Measurements from ENCODE around the gene KIF2A. TPM values are rescaled to one million over a fixed set of nuclear protein-coding genes. Genes with fewer than 3 reads are reported as not detected.

The KIF2A gene
- total RNA-seq, 1 donor from 2014 or later = 91.7 TPM

DNA sequence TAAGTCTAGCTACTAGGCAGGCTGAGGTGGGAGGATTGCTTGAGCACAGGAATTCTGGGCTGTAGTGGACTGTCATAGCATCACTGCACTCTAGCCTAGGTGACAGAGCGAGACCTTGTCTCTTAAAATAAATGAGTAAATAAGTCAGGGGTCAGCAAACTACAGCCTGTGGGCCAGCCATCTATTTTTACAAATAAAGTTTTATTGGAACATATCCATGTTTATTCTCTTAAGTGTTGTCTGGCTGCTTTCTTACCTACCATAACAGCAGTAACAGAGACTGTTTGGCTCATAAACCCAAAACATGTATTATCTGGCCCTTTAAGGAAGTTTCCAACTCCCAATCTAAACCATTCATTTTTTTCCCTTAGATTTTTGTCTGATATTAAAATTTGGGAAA lies 68.1 kb downstream of the KIF2A start:
- Mint-ChIP-seq H3K9me3 (ENCODE audit: unreplicated experiment) (peaks cover 2% of the 10 kb centered on the region), H3K4me3 (ENCODE audit: unreplicated experiment) (no peak overlapping the region)

DNA sequence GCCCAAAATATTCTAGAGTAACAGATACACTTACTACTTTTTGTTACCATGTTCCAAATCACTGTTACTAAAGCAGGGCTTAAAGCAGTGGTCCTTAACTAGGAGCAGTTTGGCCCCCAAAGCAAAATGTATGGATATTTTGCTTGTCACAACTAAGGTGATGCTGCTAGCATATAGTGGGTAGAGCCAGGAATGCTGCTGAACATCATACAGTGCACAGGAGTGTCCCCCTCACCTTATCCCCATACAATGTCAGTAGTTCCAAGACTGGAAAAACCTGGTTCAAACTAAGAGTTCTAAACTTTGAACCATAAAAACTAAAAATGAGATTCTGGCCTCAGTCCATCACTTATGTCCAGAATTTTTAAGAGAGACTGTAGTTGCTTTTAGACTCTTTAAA lies 69.6 kb downstream of the KIF2A start:
- Mint-ChIP-seq H3K4me3 (ENCODE audit: unreplicated experiment) (no peak overlapping the region), H3K27ac (ENCODE audit: unreplicated experiment) (no peak overlapping the region), H3K4me1 (ENCODE audit: low read depth, unreplicated experiment) (no peaks in the 10 kb centered on the region), H3K36me3 (ENCODE audit: unreplicated experiment) (no peaks in the 10 kb centered on the region), H3K9me3 (ENCODE audit: unreplicated experiment) (peaks cover 2% of the 10 kb centered on the region), H3K27me3 (ENCODE audit: unreplicated experiment) (no peaks in the 10 kb centered on the region)
- no peak for DNase-seq
- TF ChIP-seq, protein P1, sequence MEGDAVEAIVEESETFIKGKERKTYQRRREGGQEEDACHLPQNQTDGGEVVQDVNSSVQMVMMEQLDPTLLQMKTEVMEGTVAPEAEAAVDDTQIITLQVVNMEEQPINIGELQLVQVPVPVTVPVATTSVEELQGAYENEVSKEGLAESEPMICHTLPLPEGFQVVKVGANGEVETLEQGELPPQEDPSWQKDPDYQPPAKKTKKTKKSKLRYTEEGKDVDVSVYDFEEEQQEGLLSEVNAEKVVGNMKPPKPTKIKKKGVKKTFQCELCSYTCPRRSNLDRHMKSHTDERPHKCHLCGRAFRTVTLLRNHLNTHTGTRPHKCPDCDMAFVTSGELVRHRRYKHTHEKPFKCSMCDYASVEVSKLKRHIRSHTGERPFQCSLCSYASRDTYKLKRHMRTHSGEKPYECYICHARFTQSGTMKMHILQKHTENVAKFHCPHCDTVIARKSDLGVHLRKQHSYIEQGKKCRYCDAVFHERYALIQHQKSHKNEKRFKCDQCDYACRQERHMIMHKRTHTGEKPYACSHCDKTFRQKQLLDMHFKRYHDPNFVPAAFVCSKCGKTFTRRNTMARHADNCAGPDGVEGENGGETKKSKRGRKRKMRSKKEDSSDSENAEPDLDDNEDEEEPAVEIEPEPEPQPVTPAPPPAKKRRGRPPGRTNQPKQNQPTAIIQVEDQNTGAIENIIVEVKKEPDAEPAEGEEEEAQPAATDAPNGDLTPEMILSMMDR (IDR thresholded peaks at IDR 0.05; ENCODE audit: partially characterized antibody, unreplicated experiment) = no peak

More for the DNA sequence above, 68.1 kb downstream of the KIF2A start:
- no peaks in the 10 kb centered on the region for H3K36me3 Mint-ChIP-seq (ENCODE audit: unreplicated experiment)
- H3K4me1 Mint-ChIP-seq (ENCODE audit: low read depth, unreplicated experiment) = no peaks in the 10 kb centered on the region
- TF ChIP-seq, protein P1 (IDR thresholded peaks at IDR 0.05; ENCODE audit: partially characterized antibody, unreplicated experiment) = no peak
- H3K27me3 Mint-ChIP-seq (ENCODE audit: unreplicated experiment) = no peaks in the 10 kb centered on the region
- no peak overlapping the region for H3K27ac Mint-ChIP-seq (ENCODE audit: unreplicated experiment)
- DNase-seq = no peak

DNA sequence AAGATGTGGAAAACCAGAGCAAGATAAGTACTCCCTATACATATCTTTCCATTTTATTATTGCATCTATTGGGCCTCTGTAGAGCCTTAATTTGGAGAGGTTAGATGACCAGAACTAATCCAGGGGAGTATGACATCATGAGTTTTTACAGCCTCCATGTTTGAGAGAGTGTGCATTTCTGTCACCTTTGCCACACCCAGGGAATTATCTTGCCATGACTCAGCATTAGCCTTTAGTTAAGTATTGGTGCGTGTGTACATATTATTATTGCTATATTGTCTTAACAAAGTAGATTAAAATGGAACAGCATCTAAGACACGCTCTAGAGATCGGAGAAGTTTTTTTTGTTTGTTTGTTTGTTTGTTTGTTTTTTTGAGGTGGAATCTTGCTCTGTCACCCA lies 70.1 kb downstream of the KIF2A start:
- no peaks in the 10 kb centered on the region for H3K4me1 Mint-ChIP-seq (ENCODE audit: low read depth, unreplicated experiment)

DNA sequence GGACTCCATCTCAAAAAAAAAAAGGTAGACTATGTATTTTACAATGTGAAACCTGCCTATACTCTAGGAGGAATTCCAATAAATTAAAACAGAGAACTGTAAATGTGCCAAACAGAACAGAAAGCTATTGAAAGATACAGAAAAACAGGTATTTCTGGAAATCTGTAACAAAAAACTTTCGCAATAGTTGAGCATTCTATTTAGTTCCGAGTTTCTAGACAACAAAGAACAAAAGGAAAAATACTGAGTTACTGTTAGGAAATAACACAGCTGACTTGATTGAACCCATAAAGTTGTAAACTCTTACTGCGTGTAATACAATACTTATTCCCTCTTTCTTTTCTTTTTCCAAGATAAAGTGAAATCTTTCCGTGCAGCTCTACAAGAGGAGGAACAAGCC lies 79.1 kb downstream of the KIF2A start:
- H3K27me3 Mint-ChIP-seq (ENCODE audit: unreplicated experiment) = peaks cover 1% of the 10 kb centered on the region
- H3K4me1 Mint-ChIP-seq (ENCODE audit: low read depth, unreplicated experiment) = no peaks in the 10 kb centered on the region
- H3K36me3 Mint-ChIP-seq (ENCODE audit: unreplicated experiment) = no peaks in the 10 kb centered on the region
- H3K4me3 Mint-ChIP-seq (ENCODE audit: unreplicated experiment) = no peak overlapping the region
- H3K9me3 Mint-ChIP-seq (ENCODE audit: unreplicated experiment) = no peaks in the 10 kb centered on the region
- DNase-seq = no peak
- TF ChIP-seq, protein P1 (IDR thresholded peaks at IDR 0.05; ENCODE audit: partially characterized antibody, unreplicated experiment) = no peak
- H3K27ac Mint-ChIP-seq (ENCODE audit: unreplicated experiment) = no peak overlapping the region

More for the DNA sequence above, 70.1 kb downstream of the KIF2A start:
- DNase-seq = no peak
- Mint-ChIP-seq H3K27ac (ENCODE audit: unreplicated experiment) (no peak overlapping the region), H3K36me3 (ENCODE audit: unreplicated experiment) (no peaks in the 10 kb centered on the region), H3K9me3 (ENCODE audit: unreplicated experiment) (peaks cover 2% of the 10 kb centered on the region), H3K4me3 (ENCODE audit: unreplicated experiment) (no peak overlapping the region), H3K27me3 (ENCODE audit: unreplicated experiment) (no peaks in the 10 kb centered on the region)
- TF ChIP-seq, protein P1 (IDR thresholded peaks at IDR 0.05; ENCODE audit: partially characterized antibody, unreplicated experiment) = no peak

DNA sequence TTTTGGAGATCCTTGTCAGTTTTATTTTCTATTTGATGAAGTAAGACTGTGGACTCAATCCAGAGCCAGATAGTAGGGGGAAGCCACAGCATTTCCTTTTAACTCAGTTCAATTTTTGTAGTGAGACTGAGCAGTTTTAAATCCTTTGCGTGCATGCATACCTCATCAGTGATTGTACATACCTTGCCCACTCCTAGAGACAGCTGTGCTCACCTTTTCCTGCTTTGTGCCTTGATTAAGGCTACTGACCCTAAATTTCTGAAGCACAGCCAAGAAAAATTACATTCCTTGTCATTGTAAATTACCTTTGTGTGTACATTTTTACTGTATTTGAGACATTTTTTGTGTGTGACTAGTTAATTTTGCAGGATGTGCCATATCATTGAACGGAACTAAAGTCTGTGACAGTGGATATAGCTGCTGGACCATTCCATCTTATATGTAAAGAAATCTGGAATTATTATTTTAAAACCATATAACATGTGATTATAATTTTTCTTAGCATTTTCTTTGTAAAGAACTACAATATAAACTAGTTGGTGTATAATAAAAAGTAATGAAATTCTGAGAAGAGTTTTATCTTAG lies 79.9 kb downstream of the KIF2A start:
- Mint-ChIP-seq H3K4me3 (ENCODE audit: unreplicated experiment) (no peak overlapping the region), H3K4me1 (ENCODE audit: low read depth, unreplicated experiment) (no peaks in the 10 kb centered on the region), H3K9me3 (ENCODE audit: unreplicated experiment) (no peaks in the 10 kb centered on the region), H3K36me3 (ENCODE audit: unreplicated experiment) (no peaks in the 10 kb centered on the region), H3K27ac (ENCODE audit: unreplicated experiment) (no peak overlapping the region), H3K27me3 (ENCODE audit: unreplicated experiment) (peaks cover 4% of the 10 kb centered on the region)
- DNase-seq = no peak
- TF ChIP-seq, protein P1 (IDR thresholded peaks at IDR 0.05; ENCODE audit: partially characterized antibody, unreplicated experiment) = no peak
